Endometrium (tissue), 2 donors: ENCODE results near the gene PIK3C2A.

ENCODE experiments used
- FAIRE-seq: peaks from 2 replicates; lab custom pipeline; 2012; peaks lifted over from hg19 to GRCh38; lab: Jason Lieb, UNC
- donor health status: control.
- donor health status: control.

Gene PIK3C2A

GRCh38 chr11:17211286-17211685, 3.5 kb upstream of the PIK3C2A start:
- no peak for FAIRE-seq

- no peak for FAIRE-seq
Observed at GRCh38 chr11:17209939-17210245, 2.1 kb upstream of the PIK3C2A start.

GRCh38 chr11:17208257-17208999, 642 bp upstream of the PIK3C2A start:
- FAIRE-seq, result no peak

- no peak for FAIRE-seq
Observed at GRCh38 chr11:17206463-17206862, 1.3 kb downstream of the PIK3C2A start.

- FAIRE-seq, result no peak
Observed at GRCh38 chr11:17197431-17197898, 10.3 kb downstream of the PIK3C2A start.

GRCh38 chr11:17188675-17189074, 19.1 kb downstream of the PIK3C2A start:
- no peak for FAIRE-seq

- no peak for FAIRE-seq
Observed at GRCh38 chr11:17186932-17187692, 20.7 kb downstream of the PIK3C2A start.

- no peak for FAIRE-seq
Observed at GRCh38 chr11:17185938-17186337, 21.8 kb downstream of the PIK3C2A start.

- no peak for FAIRE-seq
Observed at GRCh38 chr11:17184882-17185587, 22.8 kb downstream of the PIK3C2A start.

GRCh38 chr11:17183836-17184235, 23.9 kb downstream of the PIK3C2A start:
- no peak for FAIRE-seq

- no peak for FAIRE-seq
Observed at GRCh38 chr11:17179970-17180369, 27.8 kb downstream of the PIK3C2A start.

GRCh38 chr11:17173332-17173731, 34.5 kb downstream of the PIK3C2A start:
- FAIRE-seq, result no peak

- no peak for FAIRE-seq
Observed at GRCh38 chr11:17171916-17172315, 35.9 kb downstream of the PIK3C2A start.

GRCh38 chr11:17171343-17171742, 36.4 kb downstream of the PIK3C2A start:
- FAIRE-seq, result no peak

- FAIRE-seq, result no peak
Observed at GRCh38 chr11:17169876-17170275, 37.9 kb downstream of the PIK3C2A start.

GRCh38 chr11:17165247-17165890, 42.4 kb downstream of the PIK3C2A start:
- FAIRE-seq, result no peak

GRCh38 chr11:17164361-17165246, 43.2 kb downstream of the PIK3C2A start:
- FAIRE-seq, result no peak

GRCh38 chr11:17163736-17164135, 44.0 kb downstream of the PIK3C2A start:
- no peak for FAIRE-seq

- no peak for FAIRE-seq
Observed at GRCh38 chr11:17163291-17163690, 44.5 kb downstream of the PIK3C2A start.

GRCh38 chr11:17162376-17162775, 45.4 kb downstream of the PIK3C2A start:
- no peak for FAIRE-seq

GRCh38 chr11:17161515-17161914, 46.3 kb downstream of the PIK3C2A start:
- FAIRE-seq, result no peak
